Measurements from ENCODE around the gene RAB3C.

The RAB3C gene

GRCh38 chr5:58838729-58839128 lies 255.9 kb downstream of the RAB3C start:
- no peak for ATAC-seq
- TF ChIP-seq ISL1 (CRISPR knock-in tag; IDR thresholded peaks at IDR 0.05) = no peak
- TF ChIP-seq ARNTL (CRISPR knock-in tag; IDR thresholded peaks at IDR 0.05; ENCODE audit: borderline replicate concordance, low read depth) = no peak
- TF ChIP-seq, protein P1, sequence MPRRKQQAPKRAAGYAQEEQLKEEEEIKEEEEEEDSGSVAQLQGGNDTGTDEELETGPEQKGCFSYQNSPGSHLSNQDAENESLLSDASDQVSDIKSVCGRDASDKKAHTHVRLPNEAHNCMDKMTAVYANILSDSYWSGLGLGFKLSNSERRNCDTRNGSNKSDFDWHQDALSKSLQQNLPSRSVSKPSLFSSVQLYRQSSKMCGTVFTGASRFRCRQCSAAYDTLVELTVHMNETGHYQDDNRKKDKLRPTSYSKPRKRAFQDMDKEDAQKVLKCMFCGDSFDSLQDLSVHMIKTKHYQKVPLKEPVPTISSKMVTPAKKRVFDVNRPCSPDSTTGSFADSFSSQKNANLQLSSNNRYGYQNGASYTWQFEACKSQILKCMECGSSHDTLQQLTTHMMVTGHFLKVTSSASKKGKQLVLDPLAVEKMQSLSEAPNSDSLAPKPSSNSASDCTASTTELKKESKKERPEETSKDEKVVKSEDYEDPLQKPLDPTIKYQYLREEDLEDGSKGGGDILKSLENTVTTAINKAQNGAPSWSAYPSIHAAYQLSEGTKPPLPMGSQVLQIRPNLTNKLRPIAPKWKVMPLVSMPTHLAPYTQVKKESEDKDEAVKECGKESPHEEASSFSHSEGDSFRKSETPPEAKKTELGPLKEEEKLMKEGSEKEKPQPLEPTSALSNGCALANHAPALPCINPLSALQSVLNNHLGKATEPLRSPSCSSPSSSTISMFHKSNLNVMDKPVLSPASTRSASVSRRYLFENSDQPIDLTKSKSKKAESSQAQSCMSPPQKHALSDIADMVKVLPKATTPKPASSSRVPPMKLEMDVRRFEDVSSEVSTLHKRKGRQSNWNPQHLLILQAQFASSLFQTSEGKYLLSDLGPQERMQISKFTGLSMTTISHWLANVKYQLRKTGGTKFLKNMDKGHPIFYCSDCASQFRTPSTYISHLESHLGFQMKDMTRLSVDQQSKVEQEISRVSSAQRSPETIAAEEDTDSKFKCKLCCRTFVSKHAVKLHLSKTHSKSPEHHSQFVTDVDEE (CRISPR knock-in tag; IDR thresholded peaks at IDR 0.05) = no peak
- TF ChIP-seq GLIS3 (CRISPR knock-in tag; IDR thresholded peaks at IDR 0.05) = no peak
- no peak for TF ChIP-seq PPARA (CRISPR knock-in tag; IDR thresholded peaks at IDR 0.05; ENCODE audit: borderline replicate concordance)
- no peak for TF ChIP-seq SNAI2 (CRISPR knock-in tag; IDR thresholded peaks at IDR 0.05)
- no peak for TF ChIP-seq ZFP30 (CRISPR knock-in tag; IDR thresholded peaks at IDR 0.05)
- no peak for TF ChIP-seq TOX (CRISPR knock-in tag; IDR thresholded peaks at IDR 0.05; ENCODE audit: borderline replicate concordance)
- no peak for TF ChIP-seq RARB (CRISPR knock-in tag; IDR thresholded peaks at IDR 0.05)

DNA sequence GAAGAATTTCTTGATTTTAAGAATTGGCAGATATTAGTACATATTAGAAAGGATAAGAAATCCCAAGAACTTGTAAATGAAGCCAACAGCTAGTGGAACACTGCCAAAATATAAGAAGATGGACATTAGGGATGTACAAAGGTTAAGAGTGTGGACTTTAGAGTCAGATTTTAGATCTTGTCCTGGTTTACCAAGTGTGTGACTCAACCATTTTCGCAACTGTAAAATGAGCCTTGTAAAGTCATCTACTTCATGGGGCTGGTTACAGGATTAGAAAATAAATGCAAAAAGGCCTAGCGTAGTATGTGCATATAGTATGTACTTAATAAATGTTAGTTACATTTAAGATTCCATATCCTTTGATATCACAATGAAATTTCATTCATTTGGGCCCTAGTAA lies 260.0 kb downstream of the RAB3C start:
- TF ChIP-seq RARB (CRISPR knock-in tag; IDR thresholded peaks at IDR 0.05) (no peak), ZNF70 (CRISPR knock-in tag; IDR thresholded peaks at IDR 0.05) (no peak), GLIS3 (CRISPR knock-in tag; IDR thresholded peaks at IDR 0.05) (no peak), BACH2 (CRISPR knock-in tag; IDR thresholded peaks at IDR 0.05; ENCODE audit: borderline replicate concordance) (no peak)
- no peak for ATAC-seq

- TF ChIP-seq ZNF8 (CRISPR knock-in tag; IDR thresholded peaks at IDR 0.05) = no peak
- TF ChIP-seq, protein P1 (CRISPR knock-in tag; IDR thresholded peaks at IDR 0.05) = no peak
- TF ChIP-seq OSR1 (CRISPR knock-in tag; IDR thresholded peaks at IDR 0.05) = no peak
- TF ChIP-seq GLIS3 (CRISPR knock-in tag; IDR thresholded peaks at IDR 0.05) = no peak
- TF ChIP-seq SNAI2 (CRISPR knock-in tag; IDR thresholded peaks at IDR 0.05) = no peak
- no peak for TF ChIP-seq ISL1 (CRISPR knock-in tag; IDR thresholded peaks at IDR 0.05)
- TF ChIP-seq PATZ1 (CRISPR knock-in tag; IDR thresholded peaks at IDR 0.05; ENCODE audit: borderline replicate concordance) = no peak
- TF ChIP-seq ZNF70 (CRISPR knock-in tag; IDR thresholded peaks at IDR 0.05) = no peak
- ATAC-seq = no peak
These were observed 261.5 kb downstream of the RAB3C start for GRCh38 chr5:58844395-58844794.

GRCh38 chr5:58847041-58847440 lies 264.2 kb downstream of the RAB3C start:
- no peak for ATAC-seq
- TF ChIP-seq, protein P2, sequence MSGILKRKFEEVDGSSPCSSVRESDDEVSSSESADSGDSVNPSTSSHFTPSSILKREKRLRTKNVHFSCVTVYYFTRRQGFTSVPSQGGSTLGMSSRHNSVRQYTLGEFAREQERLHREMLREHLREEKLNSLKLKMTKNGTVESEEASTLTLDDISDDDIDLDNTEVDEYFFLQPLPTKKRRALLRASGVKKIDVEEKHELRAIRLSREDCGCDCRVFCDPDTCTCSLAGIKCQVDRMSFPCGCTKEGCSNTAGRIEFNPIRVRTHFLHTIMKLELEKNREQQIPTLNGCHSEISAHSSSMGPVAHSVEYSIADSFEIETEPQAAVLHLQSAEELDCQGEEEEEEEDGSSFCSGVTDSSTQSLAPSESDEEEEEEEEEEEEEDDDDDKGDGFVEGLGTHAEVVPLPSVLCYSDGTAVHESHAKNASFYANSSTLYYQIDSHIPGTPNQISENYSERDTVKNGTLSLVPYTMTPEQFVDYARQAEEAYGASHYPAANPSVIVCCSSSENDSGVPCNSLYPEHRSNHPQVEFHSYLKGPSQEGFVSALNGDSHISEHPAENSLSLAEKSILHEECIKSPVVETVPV (CRISPR knock-in tag; IDR thresholded peaks at IDR 0.05) = no peak
- TF ChIP-seq OSR1 (CRISPR knock-in tag; IDR thresholded peaks at IDR 0.05) (no peak), BACH2 (CRISPR knock-in tag; IDR thresholded peaks at IDR 0.05; ENCODE audit: borderline replicate concordance) (no peak), ESRRG (CRISPR knock-in tag; IDR thresholded peaks at IDR 0.05) (no peak), POU6F1 (CRISPR knock-in tag; IDR thresholded peaks at IDR 0.05; ENCODE audit: borderline replicate concordance, low read depth) (no peak), PPARA (CRISPR knock-in tag; IDR thresholded peaks at IDR 0.05; ENCODE audit: borderline replicate concordance) (no peak), GLIS3 (CRISPR knock-in tag; IDR thresholded peaks at IDR 0.05) (no peak), ZNF8 (CRISPR knock-in tag; IDR thresholded peaks at IDR 0.05) (no peak), ZNF70 (CRISPR knock-in tag; IDR thresholded peaks at IDR 0.05) (no peak), CREB5 (CRISPR knock-in tag; IDR thresholded peaks at IDR 0.05; ENCODE audit: low read depth) (no peak), ZFP30 (CRISPR knock-in tag; IDR thresholded peaks at IDR 0.05) (no peak), ISL1 (CRISPR knock-in tag; IDR thresholded peaks at IDR 0.05) (no peak), ZNF565 (CRISPR knock-in tag; conservative IDR thresholded peaks at IDR 0.05; ENCODE audit: low read depth) (no peak), ARNTL (CRISPR knock-in tag; IDR thresholded peaks at IDR 0.05; ENCODE audit: borderline replicate concordance, low read depth) (no peak)
- TF ChIP-seq, protein P1 (CRISPR knock-in tag; IDR thresholded peaks at IDR 0.05) = no peak

All from SK-N-SH treated with all-trans-retinoic acid at 6 μM for 48 hours (cell line).